Ovary (tissue), 9 donors: ENCODE results near the gene SLIT1. TPM values are rescaled to one million over a fixed set of nuclear protein-coding genes. Genes with fewer than 3 reads are reported as not detected.

Source experiments
- DNase-seq, 5 donors: peaks; one replicate each; pipeline ENCODE4 v3.0.0-alpha.2; 2019 to 2020
- H3K27ac ChIP-seq, 2 donors: fragments of 200-600 bp; one replicate each; pipeline versions ENCODE4 v1.5.1 to v1.8.0; 2019 to 2022
- H3K27me3 ChIP-seq: fragments of 200-600 bp; one replicate; pipeline ENCODE4 v1.8.0; 2022
- H3K36me3 ChIP-seq: fragments of 200-600 bp; sonication (generic); one replicate; pipeline ENCODE4 v1.5.1; 2019
- H3K4me1 ChIP-seq: one replicate; pipeline ENCODE4 v1.8.1; 2013; ENCODE audit warnings: mild to moderate bottlenecking, moderate library complexity; ENCODE audit not compliant: insufficient read depth
- H3K4me3 ChIP-seq: fragments of 200-600 bp; sonication (generic); one replicate; pipeline ENCODE4 v1.5.1; 2017
- H3K9me3 ChIP-seq, 2 donors: fragments of 200-600 bp in 1 of 2; sonication (generic) in 1 of 2; one replicate each; pipeline versions ENCODE4 v1.5.1 to v1.8.1; 2013 to 2019; ENCODE audit warnings: mild to moderate bottlenecking in 1 of 2, moderate library complexity in 1 of 2
- EP300 ChIP-seq: sonication (generic); formaldehyde crosslinking; IDR thresholded peaks from one replicate; pipeline ENCODE4 v1.6.1; 2017; ENCODE audit warnings: antibody characterized with exemption
- POLR2A ChIP-seq: fragments of 450-650 bp; IDR thresholded peaks from one replicate; pipeline ENCODE4 v1.6.1; 2017; ENCODE audit warnings: antibody characterized with exemption, mild to moderate bottlenecking, moderate library complexity
- WGBS, 3 donors: extraction: QIAGEN DNeasy Blood & Tissue Kit in 1 of 3; methylation state at CpG; one replicate each; pipeline versions ENCODE4 v1.1.5 to v1.1.7; 2013 to 2017; 5-methylcytosine and 5-hydroxymethylcytosine counted together
- intact Hi-C, 4 donors: fragments of 100-400 bp; cut with DNase I; formaldehyde crosslinking; loops; one replicate each; pipeline versions ENCODE4 v1.11.0 to v1.15.1; 2022 to 2023
- polyA plus RNA-seq, 2 donors: library from polyadenylated mRNA; stranded (reverse); fragments of 200-250 nt in 1 of 2; fragments of 350-450 nt in 1 of 2; fragmentation: Illumina TruSeq in 1 of 2; extraction: RNeasy Lipid Tissue Mini Kit (QIAGEN cat#74804) in 1 of 2; gene quantifications; one replicate each; pipeline ENCODE4 v1.2.3, GENCODE V29; 2013 to 2014
- total RNA-seq, 7 donors: library from RNA; depleted of rRNA in 2 of 7; stranded (reverse); fragments of >200 nt in 2 of 7; fragmentation: NEBNext Ultra II Directional in 3 of 7; extraction: Animal tissue kit (Norgen Biotek cat#: 25700) in 3 of 7; gene quantifications; one replicate each; pipeline versions ENCODE4 v1.1.0 to v1.2.4, GENCODE V29; 2016 to 2023
- TF ChIP-seq, protein P1 (sequence below), 3 donors: fragments of 450-650 bp in 2 of 3; fragments of 200-600 bp in 1 of 3; IDR thresholded peaks; one replicate each; pipeline versions ENCODE4 v1.5.1 to v1.8.0; 2016 to 2022; ENCODE audit warnings: antibody characterized with exemption in 3 of 3, mild to moderate bottlenecking in 1 of 3
- donor health status: DM: no; HTN: no; CAD: no; lungs with moderate emphysema.
- donor health status: DM: no; HTN: no; CAD: no.
- donor health status: Bipolar disorder and iron deficiency.
- donor health status: DM: yes; HTN: yes; CAD: no.
- donor health status: DM: no; HTN: no; CAD: no.
- donor health status: DM: yes; HTN: yes; CAD: no.

Gene SLIT1
- total and polyA plus RNA-seq, 9 donors: under 0.01 to 0.62 (median 0.25) TPM

DNA sequence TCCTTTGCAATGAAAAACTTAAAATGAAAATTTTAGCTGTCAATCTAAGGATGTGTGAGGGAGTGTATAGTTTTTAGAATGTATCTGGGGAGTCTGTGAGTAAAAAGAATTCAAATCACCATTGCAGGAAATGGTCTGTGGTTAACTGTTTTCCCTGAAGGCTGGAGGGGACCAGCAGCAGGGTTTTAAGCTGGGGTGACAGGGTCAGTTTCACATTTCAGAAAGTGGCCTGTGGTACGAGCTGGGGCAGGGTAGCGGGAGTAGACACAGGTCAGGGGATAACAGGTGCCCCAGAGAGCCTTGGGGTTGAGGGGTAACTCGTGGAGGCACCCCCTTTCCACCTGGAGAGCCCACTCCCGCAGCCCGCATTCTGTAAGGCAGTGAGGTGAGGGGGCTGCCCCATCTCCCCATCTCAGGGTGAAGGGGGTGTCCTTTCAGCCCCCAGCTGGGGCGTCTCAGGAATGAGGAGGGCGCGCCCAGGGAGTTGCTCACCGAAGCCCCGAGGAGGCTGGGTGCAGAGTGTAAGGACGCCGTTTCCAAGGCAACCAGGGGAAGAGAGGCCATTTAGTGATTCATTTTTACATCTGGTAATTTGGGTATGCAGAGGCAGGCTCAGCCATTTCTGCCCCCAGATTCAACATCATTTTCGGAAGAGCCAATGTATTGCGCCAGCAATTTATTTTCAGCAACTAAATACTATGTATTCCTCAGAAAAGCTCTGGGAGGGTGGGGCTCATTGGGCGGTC lies 168.9 kb downstream of the SLIT1 start:
- DNase-seq: no peak
- intact Hi-C loops: no loop called here

DNA sequence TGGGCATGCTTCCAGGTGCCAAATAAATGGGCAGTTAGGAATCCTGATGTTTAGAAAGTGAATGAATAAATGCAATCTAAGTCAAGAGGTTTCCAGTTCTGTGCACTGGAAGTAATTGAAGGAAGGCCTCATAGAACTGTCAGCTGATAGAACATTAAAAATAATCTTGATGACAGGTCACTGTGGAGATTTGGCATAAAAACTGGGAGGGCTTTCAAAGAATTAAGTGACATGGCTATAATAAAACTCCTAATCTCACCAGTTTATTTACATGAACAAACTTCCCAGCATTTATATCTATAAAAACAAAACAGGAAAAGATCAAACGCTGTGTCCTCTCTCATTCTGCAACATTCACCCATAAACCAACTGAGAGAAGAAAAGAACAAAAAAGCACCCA lies 170.5 kb downstream of the SLIT1 start:
- WGBS, 3 donors: 55 to 77% (median 60%) methylated on average over 1 of the region's 1 CpG
- Histone ChIP-seq H3K4me3 (no peak overlapping the region), H3K27ac (no peak overlapping the region), H3K36me3 (no peaks in the 10 kb centered on the region), H3K27me3 (no peaks in the 10 kb centered on the region), H3K9me3 (no peaks in the 10 kb centered on the region), H3K4me1 (peaks cover 2% of the 10 kb centered on the region)
- TF ChIP-seq, protein P1, sequence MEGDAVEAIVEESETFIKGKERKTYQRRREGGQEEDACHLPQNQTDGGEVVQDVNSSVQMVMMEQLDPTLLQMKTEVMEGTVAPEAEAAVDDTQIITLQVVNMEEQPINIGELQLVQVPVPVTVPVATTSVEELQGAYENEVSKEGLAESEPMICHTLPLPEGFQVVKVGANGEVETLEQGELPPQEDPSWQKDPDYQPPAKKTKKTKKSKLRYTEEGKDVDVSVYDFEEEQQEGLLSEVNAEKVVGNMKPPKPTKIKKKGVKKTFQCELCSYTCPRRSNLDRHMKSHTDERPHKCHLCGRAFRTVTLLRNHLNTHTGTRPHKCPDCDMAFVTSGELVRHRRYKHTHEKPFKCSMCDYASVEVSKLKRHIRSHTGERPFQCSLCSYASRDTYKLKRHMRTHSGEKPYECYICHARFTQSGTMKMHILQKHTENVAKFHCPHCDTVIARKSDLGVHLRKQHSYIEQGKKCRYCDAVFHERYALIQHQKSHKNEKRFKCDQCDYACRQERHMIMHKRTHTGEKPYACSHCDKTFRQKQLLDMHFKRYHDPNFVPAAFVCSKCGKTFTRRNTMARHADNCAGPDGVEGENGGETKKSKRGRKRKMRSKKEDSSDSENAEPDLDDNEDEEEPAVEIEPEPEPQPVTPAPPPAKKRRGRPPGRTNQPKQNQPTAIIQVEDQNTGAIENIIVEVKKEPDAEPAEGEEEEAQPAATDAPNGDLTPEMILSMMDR (IDR thresholded peaks at IDR 0.05): no peak
- TF ChIP-seq EP300 (no peak), POLR2A (no peak)
- intact Hi-C loops: no loop called here
- DNase-seq: no peak

More for the DNA sequence above, 168.9 kb downstream of the SLIT1 start:
- Histone ChIP-seq H3K36me3 (no peaks in the 10 kb centered on the region), H3K4me1 (peaks cover 13% of the 10 kb centered on the region), H3K27me3 (no peaks in the 10 kb centered on the region), H3K9me3 (no peaks in the 10 kb centered on the region), H3K4me3 (no peak overlapping the region), H3K27ac (no peak overlapping the region)
- TF ChIP-seq EP300: no peak
- TF ChIP-seq, protein P1 (IDR thresholded peaks at IDR 0.05): no peak
- no peak for TF ChIP-seq POLR2A
- 75 to 81% (median 78%) methylated on average over 15 of the region's 15 CpGs for WGBS, 3 donors

DNA sequence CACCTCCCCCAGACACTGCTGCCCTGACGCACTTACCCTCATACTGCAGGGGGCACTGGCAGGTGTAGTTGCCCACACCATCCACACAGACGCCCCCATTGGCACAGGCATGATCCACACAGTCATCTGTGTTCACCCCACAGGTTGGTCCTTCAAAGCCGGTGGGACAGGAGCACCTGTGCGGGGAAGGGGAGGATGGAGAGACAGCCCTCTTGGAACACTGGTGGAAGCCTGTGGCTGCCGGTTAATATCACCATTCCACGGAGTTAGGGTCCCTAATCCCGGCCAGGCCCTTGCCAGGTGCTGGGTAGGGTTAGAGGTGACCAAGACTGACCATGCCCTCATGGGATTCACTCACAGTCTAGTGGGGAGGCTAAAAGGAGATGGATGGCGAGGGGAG lies 171.8 kb downstream of the SLIT1 start:
- Histone ChIP-seq H3K4me1 (no peaks in the 10 kb centered on the region), H3K9me3 (no peaks in the 10 kb centered on the region), H3K36me3 (no peaks in the 10 kb centered on the region), H3K4me3 (no peak overlapping the region), H3K27ac (no peak overlapping the region), H3K27me3 (no peaks in the 10 kb centered on the region)
- DNase-seq: peak in 1 of 5 donors; percentile 21
- WGBS, 3 donors: 80 to 87% (median 87%) methylated on average over 8 of the region's 8 CpGs
- intact Hi-C loops: no loop called here
- TF ChIP-seq, protein P1 (IDR thresholded peaks at IDR 0.05): no peak
- TF ChIP-seq EP300 (no peak), POLR2A (no peak)

DNA sequence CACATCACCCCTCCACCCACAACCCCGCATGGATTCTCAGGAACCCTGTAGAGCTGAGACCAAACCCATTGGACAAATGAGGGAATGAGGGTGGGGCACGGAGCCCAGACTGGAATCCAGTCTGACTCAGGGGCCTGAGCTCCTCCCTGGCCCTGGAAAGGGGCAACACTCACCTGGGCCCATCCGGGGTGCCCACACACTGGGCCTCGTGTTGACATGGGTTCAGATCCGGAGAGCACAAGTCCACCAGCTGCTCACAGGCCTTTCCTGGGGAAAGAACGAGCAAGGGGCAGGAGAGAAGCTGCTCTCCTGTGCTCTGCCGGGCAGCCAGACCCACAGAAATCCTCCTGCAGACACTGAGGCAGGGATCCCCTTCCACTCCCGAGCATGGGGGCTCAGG lies 172.2 kb downstream of the SLIT1 start:
- Histone ChIP-seq H3K27me3 (no peaks in the 10 kb centered on the region), H3K27ac (no peak overlapping the region), H3K4me1 (no peaks in the 10 kb centered on the region), H3K36me3 (no peaks in the 10 kb centered on the region), H3K9me3 (no peaks in the 10 kb centered on the region), H3K4me3 (no peak overlapping the region)
- intact Hi-C loops: no loop called here
- DNase-seq: no peak
- TF ChIP-seq POLR2A (no peak), EP300 (no peak)
- TF ChIP-seq, protein P1 (IDR thresholded peaks at IDR 0.05): no peak
- 82 to 93% (median 82%) methylated on average over 8 of the region's 8 CpGs for WGBS, 3 donors
